CD4-positive, alpha-beta T cell treated with Interleukin-15 for 1 hour (primary cell): ENCODE data around the gene RRP7A.
"Not testable (repeated sequence)": the region's sequence is repeated elsewhere in the genome, so short reads cannot be mapped to it uniquely, and the experiment has no call there.

Source experiments
- DNase-seq: peaks from one replicate; pipeline ENCODE4 v3.0.0-alpha.2; 2020

Gene RRP7A

DNA sequence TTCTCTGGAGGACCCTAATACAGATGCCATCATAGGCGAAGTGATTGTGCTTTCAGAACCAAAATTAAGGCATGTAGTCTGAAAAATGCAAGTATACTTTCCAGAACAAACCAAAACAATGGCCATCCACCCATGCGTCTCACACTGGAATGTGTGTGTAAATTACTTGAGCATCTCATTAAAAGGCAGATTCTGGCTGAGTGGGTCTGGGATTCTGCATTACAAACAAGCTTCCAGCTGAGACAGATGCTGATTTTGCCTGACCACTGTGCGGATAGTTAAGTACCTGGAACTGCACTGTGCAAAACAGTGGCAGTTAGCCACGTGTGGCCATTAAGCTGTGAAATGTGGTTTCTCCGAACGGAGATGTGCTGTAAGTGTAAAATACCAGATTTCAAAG lies 26.2 kb downstream of the RRP7A start:
- no peak for DNase-seq

DNA sequence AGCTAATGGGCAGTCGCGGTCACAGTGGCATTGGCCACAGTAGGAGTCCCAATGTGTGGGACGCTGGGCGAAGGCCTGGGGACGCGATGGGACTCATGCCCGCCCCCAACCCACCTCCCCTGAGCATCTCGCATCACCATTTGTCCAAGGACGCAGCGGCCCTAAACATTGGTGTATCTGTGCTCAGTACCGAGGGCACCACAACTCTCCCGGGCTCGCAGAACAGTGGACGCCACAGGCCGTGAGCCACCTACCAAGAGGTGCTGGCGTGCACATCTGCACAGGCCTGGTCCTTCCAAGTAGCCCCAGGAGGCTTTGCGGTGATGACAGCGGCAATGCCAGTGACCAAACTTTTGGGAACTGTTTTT lies 27.3 kb downstream of the RRP7A start:
- DNase-seq: no peak

DNA sequence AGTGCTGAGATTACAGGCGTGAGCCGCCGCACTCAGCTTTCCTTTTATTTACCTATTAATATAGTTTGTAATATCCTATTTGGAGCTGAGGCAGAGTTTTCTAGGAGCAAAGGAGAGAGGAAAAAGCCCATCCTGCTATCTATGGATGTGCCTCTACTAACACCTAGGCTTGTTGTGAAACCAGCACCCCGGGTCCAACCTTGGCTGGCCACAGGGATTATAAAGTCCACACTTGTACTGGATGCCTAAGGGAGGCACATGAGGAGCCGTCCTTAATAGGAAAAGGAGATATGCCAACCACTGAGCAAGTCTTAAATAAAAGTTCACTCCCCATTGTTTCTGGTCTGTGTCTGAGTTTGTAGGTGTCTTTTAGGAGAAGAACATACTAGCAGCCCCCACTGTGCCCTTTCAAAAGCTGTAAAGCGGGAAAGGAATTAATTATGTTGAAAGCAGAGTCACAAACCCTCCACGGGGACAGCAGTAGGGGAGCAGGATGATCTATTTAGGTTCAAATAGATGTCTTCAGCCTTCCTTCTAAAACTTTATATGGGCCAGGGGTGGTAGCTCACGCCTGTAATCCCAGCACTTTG lies 29.3 kb downstream of the RRP7A start:
- no peak for DNase-seq

DNA sequence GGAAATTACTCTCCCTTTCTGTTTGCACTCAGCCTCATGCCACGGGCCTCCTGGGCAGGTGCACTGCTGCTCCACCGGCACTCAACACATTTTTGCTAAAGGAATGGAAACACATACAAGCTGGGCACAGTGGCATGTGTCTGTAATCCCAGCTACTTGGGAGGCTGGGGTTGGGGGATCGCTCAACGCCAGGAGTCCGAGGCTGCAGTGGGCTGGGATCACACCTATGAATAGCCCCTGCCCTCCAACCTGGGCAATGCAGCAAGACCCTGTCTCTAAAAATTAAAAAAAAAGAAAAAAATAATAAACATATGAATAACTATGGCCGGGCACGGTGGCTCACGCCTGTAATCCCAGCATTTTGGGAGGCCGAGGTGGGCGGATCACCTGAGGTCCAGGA lies 30.6 kb downstream of the RRP7A start:
- no peak for DNase-seq

DNA sequence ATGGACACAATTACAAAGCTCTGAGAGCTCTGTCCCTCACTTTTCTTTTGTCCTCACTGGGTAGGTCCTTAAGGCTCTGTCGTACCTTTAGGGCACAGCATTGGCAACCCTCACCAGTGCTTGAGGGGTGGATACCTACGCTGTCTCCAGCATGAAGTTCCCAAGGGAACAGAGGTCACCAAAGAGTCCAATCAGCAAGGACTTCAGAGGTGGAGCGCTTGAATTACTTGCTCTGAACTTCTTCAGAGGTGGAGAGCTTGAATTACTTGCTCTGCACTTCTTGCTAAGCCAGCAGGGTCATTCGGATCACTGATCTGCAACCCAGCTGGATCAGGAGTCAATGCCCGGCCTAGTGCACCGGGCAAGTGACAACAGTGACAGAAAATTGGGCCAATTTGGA lies 35.1 kb downstream of the RRP7A start:
- DNase-seq: no peak

DNA sequence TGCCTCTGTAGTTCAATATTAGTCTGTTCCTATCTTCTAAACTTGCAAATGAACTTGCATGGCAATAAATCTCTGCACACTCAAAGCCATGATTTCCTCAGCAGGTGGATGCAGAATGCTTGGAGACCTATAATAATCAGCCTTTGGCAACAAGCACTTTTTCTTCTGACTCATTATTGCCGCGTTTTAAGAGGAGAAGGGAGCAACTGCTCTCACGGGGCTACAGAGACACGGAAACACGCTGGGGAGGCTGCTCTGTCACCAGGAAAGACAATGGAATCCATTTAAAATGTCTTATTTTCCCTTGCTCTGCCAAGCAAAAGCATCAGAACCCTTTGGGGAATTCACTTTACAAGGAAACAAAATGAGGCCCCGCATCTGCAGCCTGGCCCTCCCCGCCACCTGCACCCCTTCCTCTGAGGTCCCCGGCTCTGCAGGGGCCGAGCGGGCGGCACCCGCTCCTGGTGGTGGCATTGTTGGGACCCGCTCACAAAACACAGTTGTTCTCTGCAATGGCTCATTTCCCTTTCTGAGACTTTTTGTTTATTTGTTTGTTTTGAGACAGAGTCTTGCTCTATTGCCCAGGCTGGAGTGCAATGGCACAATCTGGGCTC lies 35.9 kb downstream of the RRP7A start:
- DNase-seq: not testable (repeated sequence)

DNA sequence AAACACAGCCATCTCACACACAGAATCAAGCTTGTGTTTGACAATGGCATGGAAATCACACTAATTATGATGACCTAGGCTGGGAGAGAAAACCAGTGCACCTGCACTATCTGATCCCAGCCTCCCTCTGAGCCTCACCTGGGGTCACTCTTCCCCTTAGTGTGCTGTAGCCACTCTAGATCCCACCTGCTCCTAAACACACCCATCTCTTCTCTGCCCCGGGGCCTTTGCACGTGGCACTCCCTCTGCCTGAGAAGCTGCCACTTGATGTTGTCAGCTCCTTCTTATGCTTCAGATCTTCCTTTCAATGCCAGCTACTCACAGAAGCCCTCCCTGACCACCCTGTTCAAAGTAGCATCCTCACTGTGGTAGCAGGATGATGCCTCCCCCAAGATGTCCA lies 44.5 kb downstream of the RRP7A start:
- DNase-seq: no peak

DNA sequence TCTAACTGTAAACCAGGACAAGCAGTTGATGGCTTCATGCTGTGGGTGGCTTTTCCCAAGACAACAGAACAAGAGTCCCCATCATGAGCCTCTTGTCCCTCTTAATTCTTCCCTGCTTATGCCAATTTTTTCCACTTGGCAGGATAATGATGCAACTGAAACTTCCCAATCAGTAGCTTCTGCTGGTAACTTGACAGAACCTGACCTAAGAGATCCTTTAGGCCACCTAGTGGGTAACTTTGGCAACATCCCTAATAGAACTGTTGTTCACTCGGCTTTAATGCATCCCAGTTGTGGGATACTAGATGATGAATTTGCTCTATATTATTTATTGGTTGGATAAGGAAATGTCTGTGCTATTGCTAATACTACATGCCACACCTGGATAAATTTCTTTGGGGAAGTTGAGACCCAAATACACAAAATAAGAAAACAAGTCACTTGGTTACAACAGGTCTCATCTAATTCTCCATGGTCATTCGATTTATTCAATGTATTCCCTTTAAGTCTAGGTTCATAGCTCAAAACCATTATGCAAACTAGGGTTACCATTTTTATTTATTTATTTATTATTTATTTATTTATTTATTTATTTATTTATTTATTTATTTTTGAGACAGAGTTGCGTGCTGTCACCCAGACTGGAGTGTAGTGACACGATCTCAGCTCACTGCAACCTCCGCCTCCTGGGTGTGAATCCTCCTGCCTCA lies 46.0 kb downstream of the RRP7A start:
- DNase-seq: no peak

DNA sequence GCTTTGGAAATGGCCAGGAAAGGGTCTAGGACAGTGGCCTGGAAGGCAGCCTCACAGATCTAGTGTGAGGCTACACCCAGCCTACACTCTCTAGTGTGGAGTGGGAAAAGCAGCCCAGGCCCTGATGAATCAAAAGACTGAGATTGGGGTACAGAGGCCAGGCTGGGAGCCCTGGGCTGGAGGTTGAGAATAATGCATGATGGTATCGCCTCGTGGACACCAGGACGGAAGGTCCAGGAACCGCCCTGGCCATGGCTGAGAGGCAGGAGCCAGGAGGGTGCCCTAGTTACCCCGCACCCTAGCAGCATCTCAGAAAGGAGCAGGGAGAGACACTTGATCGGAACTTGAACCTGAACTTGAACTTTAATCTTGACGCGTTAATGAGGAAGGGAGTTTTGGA lies 46.9 kb downstream of the RRP7A start:
- DNase-seq: no peak

DNA sequence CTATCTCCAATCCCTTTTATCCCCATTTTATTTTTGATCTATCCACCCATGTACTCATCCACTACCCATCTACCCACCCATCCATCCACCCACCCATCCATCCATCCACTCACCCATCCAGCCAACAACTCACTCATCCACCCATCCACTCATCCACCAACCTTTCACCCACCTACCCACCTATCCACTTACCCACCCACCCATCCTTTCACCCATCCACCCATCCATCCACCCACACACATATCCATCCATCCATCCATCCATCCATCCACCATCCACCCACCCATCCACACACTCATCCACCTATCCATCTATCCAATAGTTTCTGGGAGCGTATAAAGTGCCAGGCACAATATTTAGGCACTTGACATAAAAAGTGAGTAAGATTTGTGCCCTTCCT lies 48.2 kb downstream of the RRP7A start:
- DNase-seq: no peak

DNA sequence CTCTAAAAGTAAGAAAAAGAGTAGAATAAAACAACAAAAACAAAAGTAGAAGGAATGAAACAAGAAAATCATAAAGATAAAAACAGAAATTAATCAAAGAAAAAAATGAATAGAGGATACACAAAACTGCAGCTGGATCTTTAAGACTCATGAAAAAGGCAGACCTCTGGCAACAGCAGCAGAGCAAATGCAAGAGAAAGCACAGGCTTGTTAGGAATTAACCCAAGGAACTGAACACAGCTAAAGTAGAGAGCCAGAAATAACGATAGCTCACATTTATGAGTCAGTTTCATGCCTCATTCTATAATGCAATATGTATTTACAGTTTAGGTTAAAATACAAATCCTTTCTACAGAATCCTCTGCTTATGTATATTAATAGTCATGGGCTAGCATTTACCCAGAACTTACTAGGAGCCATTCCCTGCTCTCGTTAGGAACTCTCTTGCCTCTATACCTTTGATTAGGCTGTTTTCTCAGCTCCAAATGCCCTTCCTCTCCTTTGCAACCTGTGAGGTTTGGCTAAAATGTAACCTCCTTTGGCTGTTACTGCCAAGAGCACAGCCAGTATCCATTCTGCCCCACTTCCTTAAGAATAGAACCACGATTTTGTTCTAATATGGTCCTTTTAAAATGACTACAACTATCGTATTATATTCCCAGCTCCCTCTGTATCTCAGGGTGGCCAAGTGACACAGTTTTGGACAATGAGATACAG lies 49.1 kb downstream of the RRP7A start:
- no peak for DNase-seq

DNA sequence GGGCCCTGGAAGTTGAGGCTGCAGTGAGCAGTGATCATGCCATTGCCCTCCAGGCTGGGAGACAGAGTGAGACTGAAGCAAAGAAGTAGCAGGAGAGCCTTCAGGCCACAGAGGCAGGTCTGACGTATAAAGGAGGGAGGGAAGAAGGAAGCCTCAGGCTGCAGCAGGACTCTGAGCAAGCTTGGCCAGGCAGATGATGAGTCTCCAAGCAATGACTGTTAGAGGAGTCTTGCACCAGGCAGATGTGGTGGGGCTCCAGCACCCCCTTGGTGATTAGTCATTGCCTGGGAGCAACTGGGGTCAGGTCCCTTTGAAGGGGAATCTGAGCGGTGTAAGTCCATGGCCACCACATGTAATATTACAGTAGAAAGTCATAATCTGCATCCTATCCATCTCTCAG lies 50.8 kb downstream of the RRP7A start:
- DNase-seq: no peak

DNA sequence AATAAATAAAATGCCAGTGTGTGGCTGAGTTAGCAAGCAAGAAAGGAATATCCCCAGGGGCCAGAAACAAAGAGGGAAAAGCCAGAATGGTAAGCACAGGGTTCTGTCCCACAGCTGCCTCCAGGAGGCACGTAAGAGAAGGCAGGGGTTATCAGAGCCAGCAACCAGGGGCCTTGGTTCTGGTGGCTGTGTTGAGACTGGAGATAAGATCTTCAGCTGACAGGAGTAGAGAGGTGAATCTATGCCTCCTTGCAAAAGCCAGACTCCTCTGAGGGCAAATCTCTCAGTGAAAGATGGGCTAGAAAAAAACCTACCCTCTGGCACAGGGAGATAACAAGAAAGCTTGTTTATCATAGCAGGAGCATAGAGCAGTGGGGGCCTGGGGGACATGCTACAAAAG lies 57.6 kb downstream of the RRP7A start:
- DNase-seq: no peak

DNA sequence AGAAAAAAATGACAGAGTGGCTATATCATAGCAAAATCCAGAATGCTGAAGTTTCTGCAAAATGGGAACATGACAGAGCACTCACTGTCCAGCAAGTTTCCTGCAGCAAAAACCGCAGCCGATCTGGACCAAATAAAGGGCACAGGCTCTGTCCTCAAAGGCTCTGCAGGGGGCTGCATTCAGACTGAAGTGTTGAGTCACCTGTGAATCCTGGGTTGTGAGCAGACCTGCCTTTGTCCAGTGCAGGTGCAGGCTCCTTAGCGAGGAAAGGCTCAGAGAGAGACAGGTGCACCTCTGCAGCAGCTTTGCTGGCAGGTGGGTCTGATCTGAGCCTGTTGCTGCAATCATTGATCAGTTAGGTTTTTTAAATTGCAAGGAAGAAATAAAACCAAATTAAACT lies 58.1 kb downstream of the RRP7A start:
- DNase-seq: no peak
